H1 (cell line): Measurements from ENCODE around the gene ESYT2. TPM values are rescaled to one million over a fixed set of nuclear protein-coding genes. Genes with fewer than 3 reads are reported as not detected.

Source experiments
- CTCF ChIA-PET: fragments of 300-600 bp; sonication (Branson Sonifier 250); formaldehyde crosslinking; loops from one replicate; lab custom pipeline; 2021; ENCODE audit not compliant: partially characterized antibody; lab: Charles Lee
- POLR2A ChIA-PET: fragments of 300-600 bp; sonication (Branson Sonifier 250); formaldehyde crosslinking; loops from one replicate; lab custom pipeline; 2021; ENCODE audit warnings: inconsistent platforms; ENCODE audit not compliant: partially characterized antibody; lab: Charles Lee
- DNase-seq, 2 experiments: peaks; one replicate each; pipeline versions ENCODE4 v3.0.0 to v3.0.0-alpha.2; 2010 to 2022; ENCODE audit warnings: low spot score in 2 of 2, low read depth in 1 of 2, mixed read lengths in 1 of 2
- FAIRE-seq: peaks from 2 replicates; lab custom pipeline; 2011; peaks lifted over from hg19 to GRCh38; lab: Jason Lieb, UNC
- H2AFZ ChIP-seq: 2 replicates; pipeline ENCODE4 v1.8.1; 2012; ENCODE audit warnings: low read length, inconsistent platforms
- H2AK5ac ChIP-seq: 2 replicates; pipeline ENCODE4 v1.6.1; 2013; ENCODE audit warnings: low read depth, low read length
- H2BK120ac ChIP-seq: replicated peaks from 2 replicates; pipeline ENCODE3; 2013; ENCODE audit warnings: low read depth, low read length, inconsistent platforms
- H2BK12ac ChIP-seq: 2 replicates; pipeline ENCODE4 v1.6.1; 2013; ENCODE audit warnings: low read depth, low read length
- H2BK15ac ChIP-seq: 2 replicates; pipeline ENCODE4 v1.6.1; 2013; ENCODE audit warnings: low read length
- H2BK20ac ChIP-seq: 2 replicates; pipeline ENCODE4 v1.6.1; 2013; ENCODE audit warnings: low read length
- H2BK5ac ChIP-seq: 2 replicates; pipeline ENCODE4 v1.6.1; 2013; ENCODE audit warnings: low read depth, low read length
- H3K14ac ChIP-seq: 2 replicates; pipeline ENCODE4 v1.6.1; 2013; ENCODE audit warnings: inconsistent platforms; ENCODE audit not compliant: insufficient read length
- H3K18ac ChIP-seq: 2 replicates; pipeline ENCODE4 v1.6.1; 2013; ENCODE audit warnings: low read length; ENCODE audit errors: extremely low read depth
- H3K23ac ChIP-seq: 2 replicates; pipeline ENCODE4 v1.6.1; 2013; ENCODE audit warnings: inconsistent platforms; ENCODE audit not compliant: insufficient read length
- H3K23me2 ChIP-seq: 2 replicates; pipeline ENCODE4 v1.6.1; 2013; ENCODE audit warnings: low read depth, low read length
- H3K27ac ChIP-seq: 2 replicates; pipeline ENCODE4 v1.6.1; 2011; ENCODE audit warnings: low read depth, low read length, inconsistent platforms
- H3K27me3 ChIP-seq, 4 experiments: replicated peaks in 1 of 4; 1 replicate in 1 of 4; 2 replicates in 3 of 4; pipeline versions ENCODE4 v1.6.1 to v1.8.1; 2011 to 2013; ENCODE audit warnings: low read length in 3 of 4, mild to moderate bottlenecking in 3 of 4, inconsistent platforms in 2 of 4, mixed read lengths in 2 of 4, moderate library complexity in 1 of 4; ENCODE audit not compliant: control insufficient read depth in 3 of 4, insufficient read depth in 3 of 4; ENCODE audit errors: extremely low read depth in 1 of 4
- H3K36me3 ChIP-seq, 4 experiments: 2 replicates each; pipeline versions ENCODE4 v1.6.1 to v1.8.1; 2011 to 2013; ENCODE audit warnings: mild to moderate bottlenecking in 4 of 4, low read length in 3 of 4, moderate library complexity in 2 of 4, control low read depth in 1 of 4, inconsistent platforms in 1 of 4; ENCODE audit not compliant: insufficient read depth in 4 of 4, control insufficient read depth in 2 of 4
- H3K4ac ChIP-seq: replicated peaks from 2 replicates; pipeline ENCODE3; 2013; ENCODE audit warnings: low read length, low read depth, mixed read lengths, inconsistent platforms; ENCODE audit not compliant: insufficient read length
- H3K4me1 ChIP-seq, 4 experiments: replicated peaks in 1 of 4; 1 replicate in 1 of 4; 2 replicates in 3 of 4; pipeline versions ENCODE4 v1.6.1 to v1.8.1; 2011 to 2013; ENCODE audit warnings: low read length in 3 of 4, inconsistent platforms in 2 of 4, mixed read lengths in 1 of 4; ENCODE audit not compliant: insufficient read depth in 4 of 4, control insufficient read depth in 3 of 4
- H3K4me2 ChIP-seq, 2 experiments: 2 replicates each; pipeline versions ENCODE4 v1.6.1 to v1.8.1; 2011 to 2013; ENCODE audit warnings: low read depth in 2 of 2, low read length in 2 of 2, control low read depth in 1 of 2, inconsistent platforms in 1 of 2, mild to moderate bottlenecking in 1 of 2; ENCODE audit not compliant: insufficient read depth in 1 of 2
- H3K4me3 ChIP-seq, 4 experiments: fragments of 200-600, 300-600 bp in 1 of 4; sonication (generic), shearing (Covaris generic), sonication (Bioruptor Twin) in 1 of 4; 2 replicates each; pipeline versions ENCODE4 v1.5.1 to v1.8.1; 2011 to 2016; ENCODE audit warnings: low read length in 4 of 4, low read depth in 3 of 4, control low read depth in 2 of 4, inconsistent platforms in 2 of 4, mild to moderate bottlenecking in 2 of 4, mixed read lengths in 1 of 4, moderate library complexity in 1 of 4; ENCODE audit not compliant: insufficient read depth in 2 of 4; ENCODE audit errors: extremely low read depth in 1 of 4
- H3K56ac ChIP-seq: replicated peaks from 2 replicates; pipeline ENCODE3; 2013; ENCODE audit warnings: low read depth, mild to moderate bottlenecking, mixed read lengths, low read length, inconsistent platforms; ENCODE audit not compliant: insufficient read length
- H3K79me1 ChIP-seq: 2 replicates; pipeline ENCODE4 v1.6.1; 2013; ENCODE audit warnings: low read depth, low read length, control low read depth
- H3K79me2 ChIP-seq, 2 experiments: 2 replicates each; pipeline versions ENCODE4 v1.6.1 to v1.8.1; 2012 to 2013; ENCODE audit warnings: low read length in 2 of 2, mild to moderate bottlenecking in 2 of 2, inconsistent platforms in 1 of 2; ENCODE audit not compliant: insufficient read depth in 2 of 2, control insufficient read depth in 1 of 2
- H3K9ac ChIP-seq, 4 experiments: replicated peaks in 1 of 4; 1 replicate in 1 of 4; 2 replicates in 3 of 4; pipeline versions ENCODE4 v1.6.1 to v1.8.1; 2011 to 2013; ENCODE audit warnings: low read depth in 3 of 4, low read length in 3 of 4, control low read depth in 2 of 4, mild to moderate bottlenecking in 2 of 4, moderate library complexity in 2 of 4, inconsistent platforms in 1 of 4; ENCODE audit errors: extremely low read depth in 1 of 4
- H3K9me3 ChIP-seq, 2 experiments: 2 replicates each; pipeline versions ENCODE4 v1.6.1 to v1.8.1; 2012 to 2013; ENCODE audit warnings: mild to moderate bottlenecking in 2 of 2, moderate library complexity in 2 of 2, control low read depth in 1 of 2, inconsistent platforms in 1 of 2, low read depth in 1 of 2, low read length in 1 of 2, mixed read lengths in 1 of 2; ENCODE audit not compliant: insufficient read depth in 2 of 2
- H4K20me1 ChIP-seq, 2 experiments: replicated peaks in 1 of 2; 2 replicates each; pipeline versions ENCODE3 to v1.8.1; 2011 to 2013; ENCODE audit warnings: inconsistent platforms in 2 of 2, low read length in 2 of 2, mild to moderate bottlenecking in 1 of 2; ENCODE audit not compliant: insufficient read depth in 2 of 2, control insufficient read depth in 1 of 2
- H4K5ac ChIP-seq: 2 replicates; pipeline ENCODE4 v1.6.1; 2013; ENCODE audit warnings: low read length, low read depth, mixed read lengths, inconsistent platforms; ENCODE audit not compliant: insufficient read length
- H4K8ac ChIP-seq: 2 replicates; pipeline ENCODE4 v1.8.0; 2013; ENCODE audit warnings: mild to moderate bottlenecking, moderate library complexity, low read length, inconsistent platforms; ENCODE audit not compliant: insufficient read depth; ENCODE audit errors: extremely low read depth
- H4K91ac ChIP-seq: replicated peaks from 2 replicates; pipeline ENCODE3; 2013; ENCODE audit warnings: low read length, mixed read lengths, inconsistent platforms; ENCODE audit not compliant: insufficient read length
- ASH2L ChIP-seq: fragments of 200-600, 300-600 bp; sonication (generic); IDR thresholded peaks from one replicate; pipeline ENCODE4 v1.7.1; 2017; ENCODE audit warnings: low read length
- ATF2 ChIP-seq: IDR thresholded peaks from 2 replicates; pipeline ENCODE4 v1.6.1; 2012; ENCODE audit warnings: low read length, inconsistent platforms
- CHD1 ChIP-seq: IDR thresholded peaks from 2 replicates; pipeline ENCODE4 v1.6.1; 2012; ENCODE audit warnings: low read depth, low read length, improper control_type of control experiment
- E2F6 ChIP-seq: IDR thresholded peaks from 2 replicates; pipeline ENCODE4 v1.6.1; 2012; ENCODE audit warnings: inconsistent platforms
- GABPA ChIP-seq: IDR thresholded peaks from 2 replicates; pipeline ENCODE4 v1.6.1; 2011; ENCODE audit warnings: mild to moderate bottlenecking, low read length, moderate library complexity, borderline replicate concordance; ENCODE audit not compliant: insufficient read depth
- MAX ChIP-seq: IDR thresholded peaks from 2 replicates; pipeline ENCODE4 v1.6.1; 2012; ENCODE audit warnings: inconsistent platforms
- NANOG ChIP-seq: IDR thresholded peaks from 2 replicates; pipeline ENCODE4 v1.6.1; 2011; ENCODE audit warnings: low read length, low read depth, mild to moderate bottlenecking, inconsistent platforms; ENCODE audit not compliant: insufficient read depth, poor library complexity, severe bottlenecking
- POU5F1 ChIP-seq: IDR thresholded peaks from 2 replicates; pipeline ENCODE4 v1.6.1; 2011; ENCODE audit warnings: low read depth, mild to moderate bottlenecking, low read length, moderate library complexity
- RXRA ChIP-seq: IDR thresholded peaks from 2 replicates; pipeline ENCODE4 v1.6.1; 2011; ENCODE audit warnings: low read depth, mild to moderate bottlenecking, low read length, moderate library complexity; ENCODE audit not compliant: insufficient read depth
- SP2 ChIP-seq: IDR thresholded peaks from 2 replicates; pipeline ENCODE4 v1.6.1; 2012; ENCODE audit warnings: mild to moderate bottlenecking, low read length, inconsistent platforms
- TCF12 ChIP-seq: IDR thresholded peaks from 2 replicates; pipeline ENCODE4 v1.6.1; 2011; ENCODE audit warnings: low read depth, mild to moderate bottlenecking, low read length
- WGBS, 2 experiments: shearing (Covaris generic) in 1 of 2; methylation state at CpG; one replicate each; pipeline versions ENCODE4 v1.1.6 to v1.1.7; 2013 to 2015; ENCODE audit warnings: low lambda C conversion rate in 2 of 2, mixed read lengths in 2 of 2, inconsistent platforms in 1 of 2, low coverage in 1 of 2, missing lambda C conversion rate in 1 of 2; ENCODE audit not compliant: insufficient replicate concordance in 2 of 2, insufficient coverage in 1 of 2, insufficient read length in 1 of 2; ENCODE audit errors: extremely low coverage in 1 of 2, missing lambda C conversion rate in 1 of 2; 5-methylcytosine and 5-hydroxymethylcytosine counted together
- polyA plus RNA-seq, 7 experiments: library from polyadenylated mRNA; depleted of rRNA in 3 of 7; stranded (reverse) in 5 of 7; unstranded in 2 of 7; fragments of >200 nt in 5 of 7; fragments of 200-250 nt in 2 of 7; gene quantifications; 1 replicate in 5 of 7; 2 replicates in 1 of 7; 4 replicates in 1 of 7; pipeline versions ENCODE4 v1.2.1 to v1.2.3, GENCODE V29; 2011 to 2013; ENCODE audit warnings: missing spikeins in 2 of 7, mixed read lengths in 2 of 7
- total RNA-seq: library from RNA; stranded (reverse); fragmentation: NEBNext Ultra II Directional; extraction: Animal tissue kit (Norgen Biotek cat#: 25700); gene quantifications from 2 replicates; pipeline ENCODE4 v1.2.1, GENCODE V29; 2021

Gene ESYT2
- total and polyA plus RNA-seq, 2 of the 8 experiments (the other 6 are each of a cell fraction or from before 2014, with no cell fraction given) = 27.0 to 37.5 TPM

GRCh38 chr7:158723266-158723665 lies 106.0 kb downstream of the ESYT2 start:
- FAIRE-seq = no peak
- Histone ChIP-seq H3K14ac (no peak overlapping the region), H2BK15ac (no peak overlapping the region), H2AK5ac (no peak overlapping the region), H4K91ac (no peak overlapping the region), H3K79me1 (no peaks in the 10 kb centered on the region), H4K8ac (no peak overlapping the region), H3K4me2 (no peak overlapping the region), H4K5ac (no peak overlapping the region), H4K20me1 (no peaks in the 10 kb centered on the region), H3K4me1 (no peaks in the 10 kb centered on the region), H3K18ac (no peak overlapping the region), H3K4me3 (no peak overlapping the region), H3K56ac (no peak overlapping the region), H2BK5ac (no peak overlapping the region), H3K9me3 (no peaks in the 10 kb centered on the region), H3K27ac (no peak overlapping the region), H2BK12ac (no peak overlapping the region), H3K36me3 (no peaks in the 10 kb centered on the region), H3K23ac (no peak overlapping the region), H3K79me2 (no peaks in the 10 kb centered on the region; a peak in 1 of 4 replicates), H2BK120ac (no peak overlapping the region), H3K4ac (peak overlapping the region; percentile 53), H2AFZ (no peak overlapping the region), H3K27me3 (no peaks in the 10 kb centered on the region; a peak in 1 of 7 replicates), H3K9ac (peak overlapping the region in 2 of 4 experiments; percentile 3 to 21; a peak in 1 of 7 replicates), H3K23me2 (no peaks in the 10 kb centered on the region), H2BK20ac (no peak overlapping the region)
- POLR2A ChIA-PET = interaction anchor here (0.9 kb wide), 1 partner anchor 141 kb away, joined by 3 read pairs; no protein-coding TSS in a partner anchor
- CTCF ChIA-PET = interaction anchor here (1.4 to 3.0 kb wide), 2 partner anchors 10 to 27 kb away, joined by 4 to 18 read pairs; no protein-coding TSS in a partner anchor
- 83% methylated on average over 10 of the region's 13 CpGs; no CpG with 5 or more reads in 1 of the 2 experiments for WGBS, 2 experiments
- DNase-seq = peak in 1 of 2 experiments; percentile 37
- TF ChIP-seq GABPA (no peak), POU5F1 (no peak), CHD1 (no peak), TCF12 (no peak), ATF2 (no peak), MAX (no peak), RXRA (no peak), SP2 (no peak), ASH2L (no peak), E2F6 (no peak), NANOG (no peak)
